Smooth muscle cell (in vitro differentiated cells): Measurements from ENCODE around the gene ACMSD. TPM values are rescaled to one million over a fixed set of nuclear protein-coding genes. Genes with fewer than 3 reads are reported as not detected.
"Not testable (repeated sequence)": the region's sequence is repeated elsewhere in the genome, so short reads cannot be mapped to it uniquely, and the experiment has no call there.

ENCODE experiments used
- DNase-seq: peaks from one replicate; lab custom pipeline; 2025; ENCODE audit not compliant: unreplicated experiment; lab: John Stamatoyannopoulos, UW
- H2AFZ ChIP-seq: fragments of 200-600 bp; sonication (generic); 2 replicates; pipeline ENCODE4 v1.6.0; 2016; ENCODE audit warnings: antibody characterized with exemption, low read depth, mild to moderate bottlenecking
- H3F3A ChIP-seq: fragments of 200-600 bp; sonication (generic); 2 replicates; pipeline ENCODE4 v1.6.0; 2017; ENCODE audit warnings: antibody characterized with exemption, low read depth
- H3K27ac ChIP-seq: fragments of 200-600 bp; sonication (generic); 2 replicates; pipeline ENCODE4 v1.5.1; 2016; ENCODE audit warnings: low read depth, mild to moderate bottlenecking
- H3K27me3 ChIP-seq: fragments of 200-600 bp; sonication (generic); 2 replicates; pipeline ENCODE4 v1.6.1; 2016; ENCODE audit warnings: low read depth, mild to moderate bottlenecking
- H3K36me3 ChIP-seq: fragments of 200-600 bp; sonication (generic); 2 replicates; pipeline ENCODE4 v1.5.1; 2016; ENCODE audit warnings: low read depth
- H3K4me1 ChIP-seq: fragments of 200-600 bp; sonication (generic); 2 replicates; pipeline ENCODE4 v1.5.1; 2016; ENCODE audit warnings: low read depth
- H3K4me2 ChIP-seq: fragments of 200-600 bp; sonication (generic); 2 replicates; pipeline ENCODE4 v1.6.0; 2016; ENCODE audit warnings: mild to moderate bottlenecking
- H3K4me3 ChIP-seq: fragments of 200-600 bp; sonication (generic); 2 replicates; pipeline ENCODE4 v1.5.1; 2016; ENCODE audit warnings: mild to moderate bottlenecking
- H3K79me2 ChIP-seq: fragments of 200-600 bp; sonication (generic); 2 replicates; pipeline ENCODE4 v1.6.0; 2016; ENCODE audit warnings: low read depth, mild to moderate bottlenecking
- H3K9ac ChIP-seq: fragments of 200-600 bp; sonication (generic); 2 replicates; pipeline ENCODE4 v1.6.0; 2016; ENCODE audit warnings: low read depth
- H3K9me3 ChIP-seq: fragments of 200-600 bp; sonication (generic); replicated peaks from 2 replicates; pipeline ENCODE4 v1.5.1; 2016; ENCODE audit warnings: low read depth
- H4K20me1 ChIP-seq: fragments of 200-600 bp; sonication (generic); 2 replicates; pipeline ENCODE4 v1.6.0; 2016; ENCODE audit warnings: low read depth
- WGBS: methylation state at CpG from one replicate; pipeline ENCODE4 v1.1.7; 2016; ENCODE audit warnings: low lambda C conversion rate; 5-methylcytosine and 5-hydroxymethylcytosine counted together
- polyA plus RNA-seq: library from polyadenylated mRNA; unstranded; fragments of >200 nt; fragmentation: Nextera tagmentation; extraction: Ambion mirVana; gene quantifications from 2 replicates; pipeline ENCODE4 v1.2.1, GENCODE V29; 2016
- total RNA-seq: library from RNA; depleted of rRNA; stranded (reverse); fragments of >200 nt; gene quantifications from 2 replicates; pipeline ENCODE4 v1.2.3, GENCODE V29; 2014
- TF ChIP-seq, protein P1 (sequence below): fragments of 200-600 bp; sonication (generic); IDR thresholded peaks from 2 replicates; pipeline ENCODE4 v1.5.1; 2017; ENCODE audit warnings: borderline replicate concordance, mild to moderate bottlenecking, antibody characterized with exemption; ENCODE audit not compliant: insufficient read depth, poor library complexity, severe bottlenecking

The ACMSD gene
- total and polyA plus RNA-seq, 2 experiments from 2014 or later = not detected

DNA sequence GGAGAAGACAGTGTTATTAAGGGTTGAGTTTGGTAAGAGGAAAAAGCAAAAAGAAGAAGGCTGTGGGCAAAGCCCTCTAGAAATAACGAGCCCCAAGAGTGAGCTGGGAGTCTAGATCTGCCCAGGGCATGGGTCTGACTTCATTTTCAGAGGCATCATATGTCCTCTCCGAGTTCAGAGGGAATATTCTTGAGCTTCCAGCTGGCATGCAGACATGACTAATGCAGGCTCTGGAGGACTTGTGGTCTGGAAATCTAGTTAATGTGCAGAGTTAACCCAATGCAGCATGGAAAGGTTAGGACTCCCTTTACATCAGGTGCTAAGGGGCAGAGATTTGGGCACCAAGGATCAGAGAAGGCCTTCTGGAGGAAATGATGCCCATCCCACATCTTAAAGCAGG lies 7.3 kb downstream of the ACMSD start:
- no peak overlapping the region for H3K4me3 ChIP-seq
- no peak for DNase-seq
- H3K4me1 ChIP-seq = no peaks in the 10 kb centered on the region
- H3K27me3 ChIP-seq = no peaks in the 10 kb centered on the region
- H3K36me3 ChIP-seq = no peaks in the 10 kb centered on the region
- no peak overlapping the region for H3K9ac ChIP-seq
- WGBS = 18% methylated on average over 2 of the region's 2 CpGs
- H2AFZ ChIP-seq = no peak overlapping the region
- H4K20me1 ChIP-seq = no peaks in the 10 kb centered on the region
- peak overlapping the region; percentile 35 for H3K4me2 ChIP-seq
- TF ChIP-seq, protein P1, sequence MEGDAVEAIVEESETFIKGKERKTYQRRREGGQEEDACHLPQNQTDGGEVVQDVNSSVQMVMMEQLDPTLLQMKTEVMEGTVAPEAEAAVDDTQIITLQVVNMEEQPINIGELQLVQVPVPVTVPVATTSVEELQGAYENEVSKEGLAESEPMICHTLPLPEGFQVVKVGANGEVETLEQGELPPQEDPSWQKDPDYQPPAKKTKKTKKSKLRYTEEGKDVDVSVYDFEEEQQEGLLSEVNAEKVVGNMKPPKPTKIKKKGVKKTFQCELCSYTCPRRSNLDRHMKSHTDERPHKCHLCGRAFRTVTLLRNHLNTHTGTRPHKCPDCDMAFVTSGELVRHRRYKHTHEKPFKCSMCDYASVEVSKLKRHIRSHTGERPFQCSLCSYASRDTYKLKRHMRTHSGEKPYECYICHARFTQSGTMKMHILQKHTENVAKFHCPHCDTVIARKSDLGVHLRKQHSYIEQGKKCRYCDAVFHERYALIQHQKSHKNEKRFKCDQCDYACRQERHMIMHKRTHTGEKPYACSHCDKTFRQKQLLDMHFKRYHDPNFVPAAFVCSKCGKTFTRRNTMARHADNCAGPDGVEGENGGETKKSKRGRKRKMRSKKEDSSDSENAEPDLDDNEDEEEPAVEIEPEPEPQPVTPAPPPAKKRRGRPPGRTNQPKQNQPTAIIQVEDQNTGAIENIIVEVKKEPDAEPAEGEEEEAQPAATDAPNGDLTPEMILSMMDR = no peak
- peak overlapping the region; percentile 38 for H3K27ac ChIP-seq
- no peaks in the 10 kb centered on the region for H3K79me2 ChIP-seq
- H3K9me3 ChIP-seq = no peaks in the 10 kb centered on the region
- H3F3A ChIP-seq = no peaks in the 10 kb centered on the region

DNA sequence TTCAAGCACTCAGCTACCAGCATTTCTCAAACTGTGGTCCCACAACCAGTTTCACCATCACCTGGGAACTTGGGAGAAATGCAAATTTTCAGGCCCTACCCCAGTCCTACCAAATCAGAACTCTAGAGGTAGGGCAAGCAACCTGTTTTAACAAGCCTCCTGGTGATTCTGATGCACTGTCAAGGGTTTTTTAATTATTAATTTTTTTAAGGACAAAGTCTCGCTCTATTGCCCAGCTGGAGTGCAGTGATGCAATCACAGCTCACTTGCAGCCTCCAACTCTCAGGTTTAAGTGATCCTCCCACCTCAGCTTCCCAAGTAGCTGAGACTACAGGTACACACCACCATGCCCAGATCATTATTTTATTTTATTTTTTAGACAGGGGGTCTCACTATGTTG lies 7.8 kb downstream of the ACMSD start:
- H3K4me2 ChIP-seq = no peak overlapping the region
- no peak overlapping the region for H2AFZ ChIP-seq
- no peaks in the 10 kb centered on the region for H4K20me1 ChIP-seq
- H3K4me1 ChIP-seq = no peaks in the 10 kb centered on the region
- no peak overlapping the region for H3K27ac ChIP-seq
- H3K4me3 ChIP-seq = no peak overlapping the region
- H3K9me3 ChIP-seq = no peaks in the 10 kb centered on the region
- no peak overlapping the region for H3K9ac ChIP-seq
- DNase-seq = no peak
- TF ChIP-seq, protein P1 = no peak
- WGBS = 94% methylated on average over 1 of the region's 1 CpG
- H3K36me3 ChIP-seq = no peaks in the 10 kb centered on the region
- H3K27me3 ChIP-seq = no peaks in the 10 kb centered on the region
- H3F3A ChIP-seq = no peaks in the 10 kb centered on the region
- no peaks in the 10 kb centered on the region for H3K79me2 ChIP-seq

DNA sequence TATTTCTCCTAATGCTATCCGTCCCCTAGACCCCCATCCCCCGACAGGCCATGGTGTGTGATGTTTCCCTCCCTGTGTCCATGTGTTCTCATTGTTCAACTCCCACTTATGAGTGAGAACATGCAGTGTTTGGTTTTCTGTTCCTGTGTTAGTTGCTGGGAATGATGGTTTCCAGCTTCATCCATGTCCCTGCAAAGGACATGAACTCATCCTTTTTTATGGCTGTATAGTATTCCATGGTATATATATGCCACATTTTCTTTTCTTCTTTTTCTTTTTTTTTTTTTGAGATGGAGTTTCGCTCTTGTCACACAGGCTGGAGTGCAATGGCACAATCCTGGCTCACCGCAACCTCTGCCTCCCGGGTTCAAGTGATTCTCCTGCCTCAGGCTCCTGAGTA lies 9.2 kb downstream of the ACMSD start:
- not testable (repeated sequence) for H3K9me3 ChIP-seq, H3K27me3 ChIP-seq, H2AFZ ChIP-seq, H3K9ac ChIP-seq, H3K4me3 ChIP-seq, H3K4me1 ChIP-seq, H4K20me1 ChIP-seq, H3K36me3 ChIP-seq, H3F3A ChIP-seq, H3K27ac ChIP-seq, DNase-seq, H3K79me2 ChIP-seq, H3K4me2 ChIP-seq
- WGBS = 95% methylated on average over 5 of the region's 5 CpGs

DNA sequence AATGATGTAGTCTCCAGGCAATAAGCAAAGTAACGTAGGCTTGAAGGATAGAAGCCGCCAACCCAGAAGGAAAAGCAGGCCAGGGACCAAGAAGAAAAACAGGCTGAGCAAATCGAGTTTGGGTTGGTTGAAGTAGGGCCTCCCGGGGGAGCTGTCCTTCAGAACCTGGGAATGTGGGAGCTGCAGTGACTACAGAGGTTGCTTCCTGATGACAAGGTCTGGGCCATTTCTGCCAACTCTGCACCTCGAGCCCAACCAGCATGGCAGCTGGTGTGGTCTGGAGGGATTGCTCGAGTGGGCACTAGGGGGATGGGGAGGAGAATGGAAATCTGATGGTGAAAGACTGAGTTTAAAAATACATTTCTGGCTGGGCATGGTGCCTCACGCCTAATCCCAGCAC lies 14.1 kb downstream of the ACMSD start:
- TF ChIP-seq, protein P1 = no peak
- no peaks in the 10 kb centered on the region for H3K4me1 ChIP-seq
- H3K36me3 ChIP-seq = no peaks in the 10 kb centered on the region
- H3K4me3 ChIP-seq = no peak overlapping the region
- H3F3A ChIP-seq = no peaks in the 10 kb centered on the region
- H2AFZ ChIP-seq = no peak overlapping the region
- no peaks in the 10 kb centered on the region for H4K20me1 ChIP-seq
- H3K4me2 ChIP-seq = no peak overlapping the region
- H3K9me3 ChIP-seq = no peaks in the 10 kb centered on the region
- WGBS = 88% methylated on average over 7 of the region's 7 CpGs
- H3K27me3 ChIP-seq = no peaks in the 10 kb centered on the region
- no peak overlapping the region for H3K9ac ChIP-seq
- H3K79me2 ChIP-seq = no peaks in the 10 kb centered on the region
- DNase-seq = no peak
- H3K27ac ChIP-seq = no peak overlapping the region
